ENCODE measurements around the gene CCDC43. TPM values are rescaled to one million over a fixed set of nuclear protein-coding genes. Genes with fewer than 3 reads are reported as not detected.

Gene CCDC43
- total RNA-seq, 1 experiment from 2014 or later = 50.4 TPM

DNA sequence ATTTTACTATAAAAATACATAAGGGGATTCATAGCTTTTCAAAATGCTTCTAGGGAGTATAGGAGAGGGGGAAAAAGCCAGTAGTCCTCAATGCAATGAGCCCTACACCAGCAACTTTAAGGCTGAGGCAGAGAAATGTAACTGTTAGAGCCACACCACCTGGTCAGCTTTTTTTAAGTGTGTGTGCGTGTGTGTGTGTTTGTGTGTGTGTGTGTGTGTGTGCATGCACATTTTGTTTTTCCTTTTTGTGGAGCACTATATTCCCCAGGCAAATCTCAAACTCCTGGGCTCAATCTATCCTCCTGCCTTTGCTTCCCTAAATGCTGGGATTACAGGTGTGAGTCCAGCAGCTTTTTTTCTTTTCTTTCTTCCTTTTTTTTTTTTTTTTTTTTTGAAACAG, 35.6 kb downstream of the CCDC43 start:
- Histone ChIP-seq H3K4me1 (ENCODE audit: insufficient read depth, low read length) (no peaks in the 10 kb centered on the region), H3K36me3 (ENCODE audit: low read depth, low read length) (no peaks in the 10 kb centered on the region), H3K4me2 (ENCODE audit: low read length) (no peak overlapping the region), H3K27ac (ENCODE audit: low read length) (no peak overlapping the region), H3K9ac (ENCODE audit: low read length) (no peak overlapping the region), H2AFZ (ENCODE audit: low read length) (no peak overlapping the region), H3K4me3 (ENCODE audit: low read length) (no peak overlapping the region), H3K9me3 (ENCODE audit: low read length) (no peaks in the 10 kb centered on the region), H3K79me2 (ENCODE audit: low read length) (no peaks in the 10 kb centered on the region), H3K27me3 (ENCODE audit: low read length) (no peaks in the 10 kb centered on the region), H3F3A (ENCODE audit: low read length, unreplicated experiment) (no peaks in the 10 kb centered on the region), H4K20me1 (ENCODE audit: low read length) (no peaks in the 10 kb centered on the region), H3K9me2 (replicated peaks; ENCODE audit: low read length) (no peaks in the 10 kb centered on the region)
- TF ChIP-seq EZH2phosphoT487 (IDR thresholded peaks at IDR 0.05; ENCODE audit: borderline replicate concordance, low read length) = no peak
- TF ChIP-seq EZH2 (IDR thresholded peaks at IDR 0.05; ENCODE audit: low read length, unreplicated experiment) = no peak
- TF ChIP-seq, protein P1, sequence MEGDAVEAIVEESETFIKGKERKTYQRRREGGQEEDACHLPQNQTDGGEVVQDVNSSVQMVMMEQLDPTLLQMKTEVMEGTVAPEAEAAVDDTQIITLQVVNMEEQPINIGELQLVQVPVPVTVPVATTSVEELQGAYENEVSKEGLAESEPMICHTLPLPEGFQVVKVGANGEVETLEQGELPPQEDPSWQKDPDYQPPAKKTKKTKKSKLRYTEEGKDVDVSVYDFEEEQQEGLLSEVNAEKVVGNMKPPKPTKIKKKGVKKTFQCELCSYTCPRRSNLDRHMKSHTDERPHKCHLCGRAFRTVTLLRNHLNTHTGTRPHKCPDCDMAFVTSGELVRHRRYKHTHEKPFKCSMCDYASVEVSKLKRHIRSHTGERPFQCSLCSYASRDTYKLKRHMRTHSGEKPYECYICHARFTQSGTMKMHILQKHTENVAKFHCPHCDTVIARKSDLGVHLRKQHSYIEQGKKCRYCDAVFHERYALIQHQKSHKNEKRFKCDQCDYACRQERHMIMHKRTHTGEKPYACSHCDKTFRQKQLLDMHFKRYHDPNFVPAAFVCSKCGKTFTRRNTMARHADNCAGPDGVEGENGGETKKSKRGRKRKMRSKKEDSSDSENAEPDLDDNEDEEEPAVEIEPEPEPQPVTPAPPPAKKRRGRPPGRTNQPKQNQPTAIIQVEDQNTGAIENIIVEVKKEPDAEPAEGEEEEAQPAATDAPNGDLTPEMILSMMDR (conservative IDR thresholded peaks at IDR 0.05; ENCODE audit: low read depth, low read length) = no peak
- DNase-seq = no peak
- ChIA-PET POLR2A (ENCODE audit: unreplicated experiment) (no interaction called here), CTCF (no interaction called here)
- no peak for ATAC-seq
- intact Hi-C loops (cut with micrococcal nuclease) = no loop called here
- no TSS peak for BruUV-seq (replicated peaks)

DNA sequence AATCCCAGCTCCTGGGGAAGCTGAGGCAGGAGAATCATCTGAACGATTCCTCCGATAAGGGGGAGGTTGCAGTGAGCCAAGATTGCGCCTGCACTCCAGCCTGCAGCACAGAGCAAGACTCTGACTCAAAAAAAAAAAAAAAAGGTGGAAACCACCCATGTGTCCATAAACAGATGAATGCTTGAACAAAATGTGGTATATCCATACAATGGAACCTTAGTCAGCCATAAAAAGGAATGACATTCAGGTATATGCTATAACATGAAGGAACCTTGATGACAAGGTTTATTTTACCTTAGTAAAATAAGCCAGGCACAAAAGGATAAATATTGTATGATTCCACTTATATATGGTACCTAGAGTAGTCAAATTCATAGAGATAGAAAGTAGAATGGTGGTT, 36.2 kb downstream of the CCDC43 start:
- Histone ChIP-seq H3K9me3 (ENCODE audit: low read length) (no peaks in the 10 kb centered on the region), H3K27me3 (ENCODE audit: low read length) (no peaks in the 10 kb centered on the region), H3K79me2 (ENCODE audit: low read length) (no peaks in the 10 kb centered on the region), H4K20me1 (ENCODE audit: low read length) (no peaks in the 10 kb centered on the region), H3K4me1 (ENCODE audit: insufficient read depth, low read length) (no peaks in the 10 kb centered on the region), H3K4me3 (ENCODE audit: low read length) (no peak overlapping the region), H3K9me2 (replicated peaks; ENCODE audit: low read length) (no peaks in the 10 kb centered on the region), H3K9ac (ENCODE audit: low read length) (no peak overlapping the region), H3K27ac (ENCODE audit: low read length) (no peak overlapping the region), H3K4me2 (ENCODE audit: low read length) (no peak overlapping the region), H3K36me3 (ENCODE audit: low read depth, low read length) (no peaks in the 10 kb centered on the region), H3F3A (ENCODE audit: low read length, unreplicated experiment) (no peaks in the 10 kb centered on the region), H2AFZ (ENCODE audit: low read length) (no peak overlapping the region)
- POLR2A ChIA-PET (ENCODE audit: unreplicated experiment) = no interaction called here
- ATAC-seq (no peak), DNase-seq (no peak)
- intact Hi-C loops (cut with micrococcal nuclease) = no loop called here
- TF ChIP-seq, protein P1 (conservative IDR thresholded peaks at IDR 0.05; ENCODE audit: low read depth, low read length) = no peak
- no peak for TF ChIP-seq EZH2phosphoT487 (IDR thresholded peaks at IDR 0.05; ENCODE audit: borderline replicate concordance, low read length)
- no peak for TF ChIP-seq EZH2 (IDR thresholded peaks at IDR 0.05; ENCODE audit: low read length, unreplicated experiment)
- BruUV-seq (replicated peaks) = no TSS peak
- CTCF ChIA-PET = no interaction called here

DNA sequence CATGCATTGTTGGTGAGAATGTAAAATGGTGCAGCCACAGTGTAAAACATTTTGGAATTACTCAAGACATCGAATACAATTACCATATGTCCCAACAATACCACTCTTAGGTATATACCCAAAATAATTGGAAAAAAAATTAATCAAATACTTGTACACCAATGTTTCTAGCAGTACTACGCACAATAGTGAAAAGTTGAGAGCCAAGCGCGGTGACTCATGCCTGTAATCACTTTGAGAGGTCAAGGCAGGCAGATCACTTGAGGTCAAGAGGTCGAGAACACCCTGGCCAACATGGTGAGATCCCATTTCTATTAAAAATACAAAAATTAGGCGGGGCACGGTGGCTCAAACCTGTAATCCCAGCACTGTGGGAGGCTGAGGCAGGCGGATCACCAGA, 36.8 kb downstream of the CCDC43 start:
- no TSS peak for BruUV-seq (replicated peaks)
- CTCF ChIA-PET = no interaction called here
- POLR2A ChIA-PET (ENCODE audit: unreplicated experiment) = no interaction called here
- DNase-seq = no peak
- Histone ChIP-seq H3K79me2 (ENCODE audit: low read length) (no peaks in the 10 kb centered on the region), H3K4me1 (ENCODE audit: insufficient read depth, low read length) (no peaks in the 10 kb centered on the region), H3K27me3 (ENCODE audit: low read length) (no peaks in the 10 kb centered on the region), H3K9me3 (ENCODE audit: low read length) (no peaks in the 10 kb centered on the region), H3K27ac (ENCODE audit: low read length) (no peak overlapping the region), H2AFZ (ENCODE audit: low read length) (no peak overlapping the region), H3K4me2 (ENCODE audit: low read length) (no peak overlapping the region), H3K9me2 (replicated peaks; ENCODE audit: low read length) (no peaks in the 10 kb centered on the region), H3K4me3 (ENCODE audit: low read length) (no peak overlapping the region), H3K36me3 (ENCODE audit: low read depth, low read length) (no peaks in the 10 kb centered on the region), H4K20me1 (ENCODE audit: low read length) (no peaks in the 10 kb centered on the region), H3F3A (ENCODE audit: low read length, unreplicated experiment) (no peaks in the 10 kb centered on the region), H3K9ac (ENCODE audit: low read length) (no peak overlapping the region)
- no peak for ATAC-seq
- intact Hi-C loops (cut with micrococcal nuclease) = no loop called here
- TF ChIP-seq EZH2 (IDR thresholded peaks at IDR 0.05; ENCODE audit: low read length, unreplicated experiment) (no peak), EZH2phosphoT487 (IDR thresholded peaks at IDR 0.05; ENCODE audit: borderline replicate concordance, low read length) (no peak)
- TF ChIP-seq, protein P1 (conservative IDR thresholded peaks at IDR 0.05; ENCODE audit: low read depth, low read length) = no peak

All from PC-3 (cell line).